BE2C (cell line): ENCODE data around the gene UCP3. TPM values are rescaled to one million over a fixed set of nuclear protein-coding genes. Genes with fewer than 3 reads are reported as not detected.

Source experiments
- DNase-seq: peaks from one replicate; pipeline ENCODE4 v3.0.0-alpha.2; 2020
- H3K27me3 ChIP-seq: fragments of 250-450 bp; sonication (Bioruptor Pico); 2 replicates; pipeline ENCODE4 v1.5.1; 2020; ENCODE audit warnings: mild to moderate bottlenecking
- H3K36me3 ChIP-seq: fragments of 250-450 bp; sonication (Bioruptor Pico); 2 replicates; pipeline ENCODE4 v1.5.1; 2020; ENCODE audit warnings: mild to moderate bottlenecking
- H3K4me1 ChIP-seq: fragments of 250-450 bp; sonication (Bioruptor Pico); 2 replicates; pipeline ENCODE4 v1.5.1; 2020
- H3K4me3 ChIP-seq: 2 replicates; pipeline ENCODE4 v1.5.1; 2011; ENCODE audit warnings: low read depth, low read length
- H3K9me3 ChIP-seq: fragments of 250-450 bp; sonication (Bioruptor Pico); 2 replicates; pipeline ENCODE4 v1.5.1; 2020
- polyA plus RNA-seq: library from polyadenylated mRNA; unstranded; fragments of >200 nt; gene quantifications from one replicate; pipeline ENCODE4 v1.2.1, GENCODE V29; 2012; ENCODE audit warnings: low read depth, missing spikeins; ENCODE audit not compliant: insufficient read length, insufficient read depth
- TF ChIP-seq, protein P1 (sequence below): IDR thresholded peaks from 2 replicates; pipeline ENCODE4 v1.5.1; 2012; ENCODE audit warnings: mild to moderate bottlenecking, low read depth, low read length

Gene UCP3, protein sequence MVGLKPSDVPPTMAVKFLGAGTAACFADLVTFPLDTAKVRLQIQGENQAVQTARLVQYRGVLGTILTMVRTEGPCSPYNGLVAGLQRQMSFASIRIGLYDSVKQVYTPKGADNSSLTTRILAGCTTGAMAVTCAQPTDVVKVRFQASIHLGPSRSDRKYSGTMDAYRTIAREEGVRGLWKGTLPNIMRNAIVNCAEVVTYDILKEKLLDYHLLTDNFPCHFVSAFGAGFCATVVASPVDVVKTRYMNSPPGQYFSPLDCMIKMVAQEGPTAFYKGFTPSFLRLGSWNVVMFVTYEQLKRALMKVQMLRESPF
- 0.32 TPM for polyA plus RNA-seq

DNA sequence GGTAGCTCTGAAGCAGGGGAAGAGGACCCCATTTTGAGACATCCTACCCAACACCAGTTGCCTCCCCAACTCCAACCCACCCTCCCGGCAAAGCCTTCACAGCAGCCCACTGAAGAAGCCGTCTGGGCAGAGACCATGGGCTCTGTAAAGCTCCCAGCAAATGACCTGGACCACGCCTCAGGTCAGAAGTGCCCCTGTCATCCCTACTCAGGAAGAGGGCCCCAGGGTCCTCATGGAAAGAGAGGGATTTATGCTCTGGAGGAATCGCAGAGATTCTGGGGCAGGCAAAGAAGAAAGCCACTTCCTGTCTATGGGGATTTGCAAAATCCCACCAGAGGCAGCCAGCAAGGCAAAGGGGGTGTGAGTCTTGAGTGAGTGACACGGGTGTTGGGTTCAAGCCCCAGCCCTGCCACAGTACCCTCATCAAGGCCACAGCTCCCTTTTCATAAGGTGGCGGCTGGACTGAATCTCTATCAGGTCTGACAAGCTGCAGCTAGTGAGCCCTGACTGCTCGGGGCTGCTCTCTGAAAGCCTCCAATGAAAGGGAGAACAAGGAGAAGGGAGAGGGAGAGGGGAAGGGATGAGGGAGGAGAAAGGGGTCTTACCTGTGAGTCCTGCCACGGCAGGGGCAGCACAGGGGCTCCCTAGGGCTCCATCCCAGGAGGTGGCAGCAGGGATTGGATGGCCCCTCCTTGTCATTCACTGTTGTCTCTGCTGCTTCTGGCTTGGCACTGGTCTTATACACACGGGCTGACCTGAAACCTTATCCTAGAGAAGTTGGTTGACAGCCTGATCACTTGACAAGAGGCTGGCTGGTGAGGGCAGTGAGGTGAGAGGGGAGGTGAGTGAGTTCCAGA is at the start of gene UCP3:
UCP3 (minus strand) TSS at position 713 of the 857 bp plus-strand sequence. CDS start 2,043 bp downstream, outside the sequence.
- no peak for DNase-seq
- Histone ChIP-seq H3K4me1 (no peaks in the 10 kb centered on the region), H3K9me3 (no peaks in the 10 kb centered on the region), H3K36me3 (no peaks in the 10 kb centered on the region), H3K4me3 (no peak within 1 kb of the TSS), H3K27me3 (no peaks in the 10 kb centered on the region)
- TF ChIP-seq, protein P1, sequence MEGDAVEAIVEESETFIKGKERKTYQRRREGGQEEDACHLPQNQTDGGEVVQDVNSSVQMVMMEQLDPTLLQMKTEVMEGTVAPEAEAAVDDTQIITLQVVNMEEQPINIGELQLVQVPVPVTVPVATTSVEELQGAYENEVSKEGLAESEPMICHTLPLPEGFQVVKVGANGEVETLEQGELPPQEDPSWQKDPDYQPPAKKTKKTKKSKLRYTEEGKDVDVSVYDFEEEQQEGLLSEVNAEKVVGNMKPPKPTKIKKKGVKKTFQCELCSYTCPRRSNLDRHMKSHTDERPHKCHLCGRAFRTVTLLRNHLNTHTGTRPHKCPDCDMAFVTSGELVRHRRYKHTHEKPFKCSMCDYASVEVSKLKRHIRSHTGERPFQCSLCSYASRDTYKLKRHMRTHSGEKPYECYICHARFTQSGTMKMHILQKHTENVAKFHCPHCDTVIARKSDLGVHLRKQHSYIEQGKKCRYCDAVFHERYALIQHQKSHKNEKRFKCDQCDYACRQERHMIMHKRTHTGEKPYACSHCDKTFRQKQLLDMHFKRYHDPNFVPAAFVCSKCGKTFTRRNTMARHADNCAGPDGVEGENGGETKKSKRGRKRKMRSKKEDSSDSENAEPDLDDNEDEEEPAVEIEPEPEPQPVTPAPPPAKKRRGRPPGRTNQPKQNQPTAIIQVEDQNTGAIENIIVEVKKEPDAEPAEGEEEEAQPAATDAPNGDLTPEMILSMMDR, result no peak

DNA sequence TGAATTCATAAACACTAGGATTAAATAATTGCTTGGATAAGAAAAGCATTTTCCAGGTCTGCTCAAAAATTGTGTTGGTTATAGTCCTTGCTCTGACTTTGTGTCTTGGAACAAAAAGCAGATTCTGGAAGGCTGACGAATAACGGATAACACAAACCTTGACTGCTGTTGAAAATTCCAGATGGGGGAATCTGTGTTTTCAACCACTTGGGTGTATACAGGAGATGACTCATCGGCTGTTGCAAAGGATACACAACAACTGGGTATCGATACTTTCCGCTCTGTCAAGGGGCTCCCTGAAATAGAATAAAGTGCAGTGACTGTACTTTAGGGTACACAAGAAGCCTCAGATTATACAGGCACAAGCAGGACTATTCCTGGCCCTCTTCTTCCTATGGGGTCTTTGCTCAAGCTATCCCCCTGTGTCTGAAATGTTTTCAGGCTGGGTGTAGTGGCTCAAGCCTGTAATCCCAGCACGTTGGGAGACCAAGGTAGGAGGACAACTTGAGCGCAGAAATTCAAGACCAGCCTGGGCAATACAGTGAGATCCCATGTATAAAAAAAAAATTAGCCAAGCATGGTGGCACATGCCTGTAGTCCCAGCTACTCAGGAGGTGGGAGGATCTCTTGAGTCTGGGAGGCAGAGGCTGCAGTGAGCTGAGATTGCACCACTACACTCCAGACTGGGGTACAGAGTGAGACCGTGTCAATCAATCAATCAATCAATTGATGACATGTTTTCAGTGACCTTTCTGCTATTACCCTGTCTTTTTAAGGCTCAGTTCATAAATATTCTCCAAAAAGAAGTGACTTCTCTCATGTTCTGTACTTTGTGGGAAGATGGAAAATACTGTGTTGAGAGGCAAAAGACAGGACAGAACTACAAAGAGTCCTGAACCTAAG is 48.6 kb upstream of the UCP3 start:
- TF ChIP-seq, protein P1, result no peak

DNA sequence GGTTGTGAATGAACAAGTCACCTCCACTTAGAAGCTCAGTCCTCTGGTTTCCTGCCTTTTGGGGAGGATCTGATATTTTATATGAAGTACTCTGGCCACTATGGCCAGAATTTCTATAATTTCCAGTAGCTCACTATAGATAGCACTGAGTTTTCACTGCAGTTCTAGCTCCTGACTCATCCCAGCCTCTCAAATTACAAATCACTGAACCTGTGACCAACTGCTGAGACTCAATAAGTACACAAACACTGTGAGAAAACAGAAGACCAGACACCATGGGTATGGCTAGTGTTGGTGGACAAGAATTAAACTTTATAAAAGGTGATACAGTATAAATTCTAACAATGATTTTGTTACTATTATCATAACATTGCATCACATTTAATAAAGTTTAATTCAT is 47.1 kb upstream of the UCP3 start:
- TF ChIP-seq, protein P1, result no peak
- H3K36me3 ChIP-seq, result peaks cover 17% of the 10 kb centered on the region
- H3K9me3 ChIP-seq, result no peaks in the 10 kb centered on the region
- DNase-seq, result no peak
- no peaks in the 10 kb centered on the region for H3K27me3 ChIP-seq
- H3K4me1 ChIP-seq, result no peaks in the 10 kb centered on the region
- no peak overlapping the region for H3K4me3 ChIP-seq

More for the DNA sequence above, 48.6 kb upstream of the UCP3 start:
- no peaks in the 10 kb centered on the region for H3K4me1 ChIP-seq
- DNase-seq, result no peak
- H3K36me3 ChIP-seq, result peaks cover 17% of the 10 kb centered on the region
- no peak overlapping the region for H3K4me3 ChIP-seq
- H3K27me3 ChIP-seq, result no peaks in the 10 kb centered on the region
- no peaks in the 10 kb centered on the region for H3K9me3 ChIP-seq

DNA sequence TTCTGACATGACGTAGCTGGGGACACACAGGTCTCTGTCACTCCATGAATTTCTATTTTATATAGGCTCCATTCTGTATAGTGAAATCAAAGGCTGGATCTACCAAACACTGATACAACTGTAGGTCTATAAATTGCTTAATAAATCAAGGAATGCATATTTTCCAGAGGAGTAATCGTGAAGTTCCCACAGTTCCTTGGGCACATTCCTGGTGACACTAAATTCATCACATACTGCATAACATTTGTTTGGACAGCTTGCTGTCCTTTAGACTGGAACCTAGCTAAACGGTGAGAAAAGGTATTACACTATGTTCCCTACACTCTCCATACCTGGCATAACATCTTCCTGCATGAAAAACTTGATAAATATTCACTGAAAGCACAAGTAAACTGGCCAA is 41.6 kb upstream of the UCP3 start:
- no peak overlapping the region for H3K4me3 ChIP-seq
- H3K9me3 ChIP-seq, result no peaks in the 10 kb centered on the region
- H3K4me1 ChIP-seq, result no peaks in the 10 kb centered on the region
- peaks cover 24% of the 10 kb centered on the region for H3K36me3 ChIP-seq
- TF ChIP-seq, protein P1, result no peak
- no peak for DNase-seq
- no peaks in the 10 kb centered on the region for H3K27me3 ChIP-seq

DNA sequence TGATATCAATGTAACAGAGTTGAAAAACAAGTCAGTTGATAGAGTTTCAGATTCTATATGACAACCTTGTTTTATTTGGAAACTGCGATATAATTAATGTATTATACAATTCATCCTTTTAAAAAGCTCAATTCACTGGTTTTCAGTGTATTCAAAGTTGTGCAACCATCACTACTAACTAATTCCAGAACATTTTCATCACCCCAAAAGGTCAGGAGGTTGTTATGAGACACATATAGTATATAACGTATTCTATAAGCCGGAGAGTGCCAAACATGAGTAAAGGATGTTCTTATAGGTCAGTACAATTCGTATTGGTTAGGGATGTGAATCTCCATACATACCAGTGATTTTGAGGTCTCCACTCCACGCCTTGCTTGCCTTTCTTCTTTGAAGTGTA is 40.1 kb upstream of the UCP3 start:
- H3K36me3 ChIP-seq, result peaks cover 30% of the 10 kb centered on the region
- TF ChIP-seq, protein P1, result no peak
- H3K4me1 ChIP-seq, result no peaks in the 10 kb centered on the region
- no peak overlapping the region for H3K4me3 ChIP-seq
- no peaks in the 10 kb centered on the region for H3K9me3 ChIP-seq
- H3K27me3 ChIP-seq, result no peaks in the 10 kb centered on the region
- DNase-seq, result no peak
